ENCODE data around the gene CCDC47. TPM values are rescaled to one million over a fixed set of nuclear protein-coding genes. Genes with fewer than 3 reads are reported as not detected.

Gene CCDC47
- total and polyA plus RNA-seq, 12 donors, result 32.0 to 153 (median 88.6) TPM

DNA sequence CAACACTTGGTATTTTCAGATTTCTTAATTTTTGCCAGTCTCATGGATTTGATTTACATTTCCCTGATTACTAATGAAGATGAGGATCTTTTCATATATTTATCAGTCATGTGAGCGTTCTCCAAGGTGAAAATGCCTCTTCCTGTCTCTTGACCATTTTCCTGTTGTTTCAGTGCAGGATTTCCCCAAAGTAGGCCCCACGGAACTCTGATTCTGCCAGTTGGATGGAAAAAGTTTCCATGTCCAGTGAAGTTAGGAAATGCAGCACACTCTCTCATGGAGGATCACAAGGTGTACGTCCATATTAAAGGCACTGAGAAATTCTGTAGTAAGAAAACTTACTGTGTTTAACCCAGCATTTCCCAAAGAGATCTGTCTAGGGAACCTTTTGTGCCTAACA lies 57.0 kb downstream of the CCDC47 start:
- DNase-seq (no peak), ATAC-seq (no peak)
- H3K27me3 ChIP-seq, result no peaks in the 10 kb centered on the region
- H3K4me1 ChIP-seq, result peaks cover 0 to 7% (median 0%) of the 10 kb centered on the region in 9 donors
- no peak overlapping the region for H3K27ac ChIP-seq
- H3K4me3 ChIP-seq, result no peak overlapping the region
- intact Hi-C loops (cut with DNase I), result no loop called here
- TF ChIP-seq, protein P1, sequence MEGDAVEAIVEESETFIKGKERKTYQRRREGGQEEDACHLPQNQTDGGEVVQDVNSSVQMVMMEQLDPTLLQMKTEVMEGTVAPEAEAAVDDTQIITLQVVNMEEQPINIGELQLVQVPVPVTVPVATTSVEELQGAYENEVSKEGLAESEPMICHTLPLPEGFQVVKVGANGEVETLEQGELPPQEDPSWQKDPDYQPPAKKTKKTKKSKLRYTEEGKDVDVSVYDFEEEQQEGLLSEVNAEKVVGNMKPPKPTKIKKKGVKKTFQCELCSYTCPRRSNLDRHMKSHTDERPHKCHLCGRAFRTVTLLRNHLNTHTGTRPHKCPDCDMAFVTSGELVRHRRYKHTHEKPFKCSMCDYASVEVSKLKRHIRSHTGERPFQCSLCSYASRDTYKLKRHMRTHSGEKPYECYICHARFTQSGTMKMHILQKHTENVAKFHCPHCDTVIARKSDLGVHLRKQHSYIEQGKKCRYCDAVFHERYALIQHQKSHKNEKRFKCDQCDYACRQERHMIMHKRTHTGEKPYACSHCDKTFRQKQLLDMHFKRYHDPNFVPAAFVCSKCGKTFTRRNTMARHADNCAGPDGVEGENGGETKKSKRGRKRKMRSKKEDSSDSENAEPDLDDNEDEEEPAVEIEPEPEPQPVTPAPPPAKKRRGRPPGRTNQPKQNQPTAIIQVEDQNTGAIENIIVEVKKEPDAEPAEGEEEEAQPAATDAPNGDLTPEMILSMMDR (IDR thresholded peaks at IDR 0.05), result no peak
- 74 to 76% methylated on average over 3 of the region's 3 CpGs for WGBS, 2 donors
- no peaks in the 10 kb centered on the region for H3K9me3 ChIP-seq
- H3K36me3 ChIP-seq, result peaks cover 0 to 56% (median 18%) of the 10 kb centered on the region in 9 donors

DNA sequence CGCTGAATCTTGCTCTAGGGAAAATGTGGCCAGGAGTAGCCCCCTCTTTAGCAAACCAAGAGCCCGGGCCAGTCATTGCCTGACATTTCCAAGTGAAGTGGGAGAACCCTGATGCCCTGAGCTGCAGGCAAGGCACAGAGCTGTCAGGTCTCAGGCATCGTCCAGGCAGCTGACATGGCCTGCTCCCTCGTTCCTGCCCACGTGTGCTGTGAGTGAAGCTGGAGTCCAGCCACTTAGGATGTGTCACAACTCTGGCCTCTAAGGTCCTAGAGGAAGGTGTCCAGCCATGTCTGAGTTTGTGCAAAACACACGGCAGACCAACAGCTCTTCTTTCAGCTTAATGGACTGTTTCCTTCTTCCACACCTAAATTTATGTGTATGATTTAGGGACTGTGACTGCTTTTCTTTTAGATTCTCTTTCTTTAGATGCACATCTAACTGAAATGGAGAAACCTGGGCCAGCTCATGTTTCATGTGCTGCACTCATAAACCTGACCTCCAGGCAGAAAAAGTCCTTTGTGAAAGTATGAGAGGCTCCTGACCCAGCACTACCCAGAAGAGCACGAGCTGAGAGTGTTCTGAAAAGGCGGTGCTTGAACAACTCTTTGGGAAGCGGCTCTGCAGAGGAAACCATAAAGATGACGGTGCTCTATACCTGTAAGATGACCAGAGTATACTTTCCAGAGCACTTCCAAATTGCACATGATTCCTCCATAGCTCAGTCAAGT lies 58.7 kb downstream of the CCDC47 start:
- no peaks in the 10 kb centered on the region for H3K27me3 ChIP-seq
- H3K36me3 ChIP-seq, result peaks cover 0 to 73% (median 30%) of the 10 kb centered on the region in 9 donors
- peaks cover 0 to 7% (median 0%) of the 10 kb centered on the region in 9 donors for H3K4me1 ChIP-seq
- 74 to 75% methylated on average over 10 of the region's 10 CpGs for WGBS, 2 donors
- TF ChIP-seq, protein P1 (IDR thresholded peaks at IDR 0.05), result no peak
- H3K27ac ChIP-seq, result no peak overlapping the region
- ATAC-seq, result peak; percentile 55 to 96 (median 85)
- DNase-seq, result no peak
- intact Hi-C loops (cut with DNase I), result no loop called here
- H3K9me3 ChIP-seq, result no peaks in the 10 kb centered on the region
- no peak overlapping the region for H3K4me3 ChIP-seq

DNA sequence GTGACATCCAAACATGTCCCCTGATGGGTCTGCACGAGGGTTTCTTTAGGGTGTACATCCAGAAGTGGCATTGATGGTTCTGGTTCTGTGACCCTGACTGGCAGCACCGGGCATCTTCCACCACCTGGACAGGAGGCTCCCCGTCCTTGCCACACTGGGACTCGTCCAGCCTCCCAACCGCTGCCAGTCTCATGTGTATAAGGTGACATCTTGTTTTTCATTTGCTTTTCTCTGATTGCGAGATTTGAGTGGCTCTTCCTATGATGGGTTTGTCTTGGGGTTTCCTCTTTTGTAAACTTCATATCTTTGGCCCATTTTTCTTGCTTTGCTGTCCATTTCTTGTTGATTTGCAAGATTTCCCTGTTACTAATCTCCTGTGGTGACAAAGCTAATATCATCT lies 64.3 kb downstream of the CCDC47 start:
- 93 to 94% methylated on average over 6 of the region's 6 CpGs for whole genome bisulfite sequencing, 2 donors
- H3K4me3 ChIP-seq, result no peak overlapping the region

DNA sequence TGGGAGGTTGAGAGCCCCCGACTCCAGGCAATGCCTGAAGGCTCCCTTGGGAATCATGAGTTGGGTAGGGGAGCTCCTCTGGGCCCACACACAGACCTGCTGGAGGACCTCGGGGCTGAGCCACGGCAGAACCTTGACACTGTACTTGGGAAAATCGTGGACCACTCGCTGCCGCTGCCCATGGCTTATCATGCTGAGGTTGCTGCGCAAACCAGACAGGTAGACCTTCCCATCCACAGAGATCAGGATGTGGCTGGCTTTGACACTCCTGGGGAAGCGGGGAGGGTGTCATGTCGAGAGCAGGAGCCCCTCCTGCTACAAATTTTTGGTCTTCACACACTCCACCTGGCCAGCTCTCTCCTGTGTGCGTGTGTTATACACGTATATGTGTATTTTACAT lies 66.2 kb downstream of the CCDC47 start:
- Histone ChIP-seq H3K4me1 (peaks cover 0 to 31% (median 0%) of the 10 kb centered on the region in 9 donors), H3K36me3 (peaks cover 0 to 98% (median 43%) of the 10 kb centered on the region in 9 donors), H3K27me3 (no peaks in the 10 kb centered on the region), H3K27ac (peak overlapping the region in 1 of 10 donors; percentile 58), H3K4me3 (no peak overlapping the region), H3K9me3 (no peaks in the 10 kb centered on the region)
- intact Hi-C loops (cut with DNase I), result no loop called here
- TF ChIP-seq, protein P1 (IDR thresholded peaks at IDR 0.05), result no peak
- WGBS, 2 donors, result 90 to 93% methylated on average over 11 of the region's 11 CpGs
- DNase-seq (no peak), ATAC-seq (no peak)

More for the DNA sequence above, 64.3 kb downstream of the CCDC47 start:
- Histone ChIP-seq H3K36me3 (peaks cover 0 to 100% (median 59%) of the 10 kb centered on the region in 9 donors), H3K27ac (no peak overlapping the region), H3K4me1 (peaks cover 0 to 17% (median 0%) of the 10 kb centered on the region in 9 donors), H3K9me3 (no peaks in the 10 kb centered on the region), H3K27me3 (no peaks in the 10 kb centered on the region)
- DNase-seq (no peak), ATAC-seq (no peak)
- intact Hi-C loops (cut with DNase I), result no loop called here
- TF ChIP-seq, protein P1 (IDR thresholded peaks at IDR 0.05), result no peak
